GM12878 (cell line): ENCODE measurements around the gene MVK. TPM values are rescaled to one million over a fixed set of nuclear protein-coding genes. Genes with fewer than 3 reads are reported as not detected.

Experiments
- ATAC-seq: fragments of 200-7000 bp; cut with Tn5 transposase; 3 replicates; pipeline ENCODE4 v1.9.1; 2020; ENCODE audit warnings: mild to moderate bottlenecking, moderate library complexity
- BruUV-seq: library from RNA; stranded (reverse); fragments of 400-500 nt; replicated peaks from 2 replicates; lab custom pipeline; 2021; lab: Mats Ljungman, UMichigan
- CTCF ChIA-PET: fragments of 300-600 bp; sonication (Branson Sonifier 250); formaldehyde crosslinking; extraction: SDS; loops from one replicate; lab custom pipeline; 2021; ENCODE audit warnings: inconsistent platforms; lab: Yijun Ruan, JAX
- POLR2A ChIA-PET: fragments of 350-600 bp; formaldehyde crosslinking; extraction: SDS; loops from one replicate; lab custom pipeline; 2021; ENCODE audit warnings: inconsistent platforms; lab: Charles Lee
- RAD21 ChIA-PET: fragments of 300-600 bp; sonication (Branson Sonifier 250); formaldehyde crosslinking; loops from one replicate; lab custom pipeline; 2023; ENCODE audit warnings: antibody characterized with exemption; ENCODE audit not compliant: unreplicated experiment; lab: Charles Lee
- SMC1A ChIA-PET: fragments of 300-600 bp; sonication (Branson Sonifier 250); formaldehyde crosslinking; loops from one replicate; lab custom pipeline; 2023; ENCODE audit not compliant: unreplicated experiment, uncharacterized antibody; lab: Charles Lee
- DNase-seq: peaks from one replicate; pipeline ENCODE4 v3.0.0-alpha.2; 2011; ENCODE audit warnings: low read depth, low spot score
- FAIRE-seq: peaks from 3 replicates; lab custom pipeline; 2011; peaks lifted over from hg19 to GRCh38; lab: Jason Lieb, UNC
- H2AFZ ChIP-seq: 2 replicates; pipeline ENCODE4 v1.6.0; 2011; ENCODE audit warnings: low read depth, low read length, control low read depth; ENCODE audit not compliant: control insufficient read depth
- H3K27ac ChIP-seq: 2 replicates; pipeline ENCODE4 v1.5.1; 2011; ENCODE audit warnings: control low read depth; ENCODE audit not compliant: control insufficient read depth, insufficient read depth
- H3K27me3 ChIP-seq, 2 experiments: replicated peaks in 1 of 2; 2 replicates each; pipeline versions ENCODE4 v1.6.0 to v1.6.1; 2011; ENCODE audit warnings: low read length in 1 of 2; ENCODE audit not compliant: control insufficient read depth in 2 of 2, insufficient read depth in 2 of 2
- H3K36me3 ChIP-seq, 2 experiments: 2 replicates each; pipeline ENCODE4 v1.5.1; 2011; ENCODE audit warnings: low read length in 1 of 2; ENCODE audit not compliant: control insufficient read depth in 2 of 2, insufficient read depth in 2 of 2
- H3K4me1 ChIP-seq: 2 replicates; pipeline ENCODE4 v1.6.1; 2011; ENCODE audit warnings: mild to moderate bottlenecking, low read length, moderate library complexity, mixed read lengths; ENCODE audit not compliant: control insufficient read depth, insufficient read depth
- H3K4me2 ChIP-seq: 2 replicates; pipeline ENCODE4 v1.6.0; 2011; ENCODE audit warnings: control low read depth; ENCODE audit not compliant: control insufficient read depth, insufficient read depth
- H3K4me3 ChIP-seq: fragments of 200-600 bp; sonication (generic); 2 replicates; pipeline ENCODE4 v1.5.1; 2016
- H3K79me2 ChIP-seq: 2 replicates; pipeline ENCODE4 v1.6.0; 2011; ENCODE audit warnings: low read length; ENCODE audit not compliant: control insufficient read depth, insufficient read depth
- H3K9ac ChIP-seq: 2 replicates; pipeline ENCODE4 v1.8.0; 2011; ENCODE audit warnings: low read length, control low read depth, mixed read lengths; ENCODE audit not compliant: control insufficient read depth, insufficient read depth
- H3K9me3 ChIP-seq: replicated peaks from 3 replicates; pipeline ENCODE4 v1.5.1; 2011; ENCODE audit warnings: mild to moderate bottlenecking, low read length; ENCODE audit not compliant: control insufficient read depth, insufficient read depth
- H4K20me1 ChIP-seq: 2 replicates; pipeline ENCODE4 v1.6.0; 2011; ENCODE audit not compliant: control insufficient read depth, insufficient read depth
- BCL11A ChIP-seq: IDR thresholded peaks from 2 replicates; pipeline ENCODE4 v1.6.1; 2011; ENCODE audit warnings: low read depth, low read length
- CBFB ChIP-seq: IDR thresholded peaks from 2 replicates; pipeline ENCODE4 v1.6.1; 2016; ENCODE audit warnings: antibody characterized with exemption, low read depth
- CREB1 ChIP-seq: IDR thresholded peaks from 2 replicates; pipeline ENCODE4 v1.6.1; 2012; ENCODE audit warnings: low read depth, mild to moderate bottlenecking, inconsistent platforms
- EGR1 ChIP-seq, 2 experiments: IDR thresholded peaks; 1 replicate in 1 of 2; 2 replicates in 1 of 2; pipeline ENCODE4 v1.6.1; 2011 to 2012; ENCODE audit warnings: low read depth in 2 of 2, low read length in 2 of 2, borderline replicate concordance in 1 of 2, mild to moderate bottlenecking in 1 of 2, moderate library complexity in 1 of 2
- ETV6 ChIP-seq, 2 experiments: fragments of 450-650 bp in 1 of 2; IDR thresholded peaks in 1 of 2; conservative IDR thresholded peaks in 1 of 2; 2 replicates each; pipeline ENCODE4 v1.6.1; 2014; ENCODE audit warnings: antibody characterized with exemption in 1 of 2, borderline replicate concordance in 1 of 2, low read depth in 1 of 2, mild to moderate bottlenecking in 1 of 2, moderate library complexity in 1 of 2
- FOXK2 ChIP-seq: fragments of 450-650 bp; IDR thresholded peaks from 2 replicates; pipeline ENCODE4 v1.6.1; 2017; ENCODE audit warnings: mild to moderate bottlenecking, moderate library complexity
- GABPA ChIP-seq: IDR thresholded peaks from 2 replicates; pipeline ENCODE4 v1.6.1; 2014; ENCODE audit warnings: antibody characterized with exemption, low read depth, mild to moderate bottlenecking, inconsistent platforms
- NFXL1 ChIP-seq: fragments of 450-650 bp; IDR thresholded peaks from 2 replicates; pipeline ENCODE4 v1.6.1; 2017; ENCODE audit warnings: antibody characterized with exemption, mild to moderate bottlenecking, borderline replicate concordance
- POLR2AphosphoS5 ChIP-seq: IDR thresholded peaks from 2 replicates; pipeline ENCODE4 v1.6.1; 2011; ENCODE audit warnings: mild to moderate bottlenecking, low read length, inconsistent platforms
- RB1 ChIP-seq: fragments of 450-650 bp; formaldehyde crosslinking; IDR thresholded peaks from 2 replicates; pipeline ENCODE4 v1.6.1; 2017; ENCODE audit warnings: mild to moderate bottlenecking, borderline replicate concordance
- RELA ChIP-seq: fragments of 450-650 bp; IDR thresholded peaks from 2 replicates; pipeline ENCODE4 v1.8.0; 2014; ENCODE audit warnings: borderline replicate concordance; ENCODE audit not compliant: partially characterized antibody
- YBX1 ChIP-seq: fragments of 450-650 bp; IDR thresholded peaks from 2 replicates; pipeline ENCODE4 v1.6.1; 2016; ENCODE audit warnings: antibody characterized with exemption
- ZSCAN29 ChIP-seq: fragments of 450-650 bp; IDR thresholded peaks from 2 replicates; pipeline ENCODE4 v1.6.1; 2017; ENCODE audit warnings: mild to moderate bottlenecking, moderate library complexity
- WGBS: methylation state at CpG from one replicate; pipeline ENCODE4 v1.1.6; 2016; ENCODE audit warnings: low lambda C conversion rate; ENCODE audit not compliant: insufficient replicate concordance, insufficient coverage; ENCODE audit errors: missing lambda C conversion rate; 5-methylcytosine and 5-hydroxymethylcytosine counted together
- in situ Hi-C: fragments of 300-500 bp; cut with MboI; formaldehyde crosslinking; loops from 9 replicates; pipeline ENCODE4 v1.14.3; 2018; ENCODE audit warnings: mixed read lengths
- intact Hi-C: fragments of 100-400 bp; cut with micrococcal nuclease; formaldehyde crosslinking; loops from one replicate; pipeline ENCODE4 v1.14.2; 2022; ENCODE audit not compliant: unreplicated experiment
- polyA plus RNA-seq, 11 experiments: library from polyadenylated mRNA; depleted of rRNA in 4 of 11; unstranded in 6 of 11; stranded (reverse) in 5 of 11; fragments of >200 nt; fragmentation: Nextera tagmentation in 4 of 11; fragmentation: Illumina TruSeq in 1 of 11; extraction: Ambion mirVana in 4 of 11; extraction: Trizol in 1 of 11; gene quantifications; 1 replicate in 1 of 11; 2 replicates in 10 of 11; pipeline versions ENCODE4 v1.2.1 to v1.2.3, GENCODE V29; 2011 to 2016; ENCODE audit warnings: inconsistent platforms in 2 of 11, missing spikeins in 2 of 11, low read depth in 1 of 11
- total RNA-seq, 4 experiments: library from RNA; depleted of rRNA in 3 of 4; stranded (reverse); fragments of >200 nt in 3 of 4; fragmentation: Illumina TruSeq in 1 of 4; extraction: Trizol in 1 of 4; gene quantifications; 2 replicates each; pipeline versions ENCODE4 v1.2.1 to v1.2.3, GENCODE V29; 2013 to 2021

Gene MVK
- total and polyA plus RNA-seq, 10 of the 15 experiments (the other 5 are each of a cell fraction or from before 2014, with no cell fraction given), result 0.24 to 46.7 (median 31.9) TPM

DNA sequence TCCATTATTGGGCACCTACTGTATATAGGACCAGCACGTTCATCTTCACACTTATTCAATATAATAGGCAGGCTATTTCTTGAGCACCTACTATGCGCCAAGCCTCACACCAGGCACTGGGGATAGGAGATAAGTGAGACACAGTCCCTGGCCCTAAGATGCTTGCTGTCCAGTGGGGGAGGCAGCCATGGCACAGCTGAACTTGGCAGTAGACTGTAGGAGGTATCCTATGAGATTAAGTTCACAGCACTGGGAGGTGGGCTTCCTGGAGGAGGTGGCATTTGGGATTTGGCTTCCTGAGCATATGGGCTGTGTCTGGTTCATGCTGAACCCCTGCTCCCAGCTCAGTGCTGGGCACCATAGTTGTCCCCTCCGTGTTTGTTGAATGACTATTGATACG lies 65.1 kb downstream of the MVK start:
- H3K27ac ChIP-seq, result no peak overlapping the region
- no peaks in the 10 kb centered on the region for H3K36me3 ChIP-seq
- in situ Hi-C loops (no loop called here), intact Hi-C loops (no loop called here)
- H3K4me2 ChIP-seq, result no peak overlapping the region
- no peak overlapping the region for H2AFZ ChIP-seq
- no peaks in the 10 kb centered on the region for H3K79me2 ChIP-seq
- 37% methylated on average over 4 of the region's 4 CpGs for WGBS
- no peak for ATAC-seq
- SMC1A ChIA-PET, result no interaction called here
- TF ChIP-seq CREB1 (no peak), FOXK2 (no peak)
- TF ChIP-seq, all 136 proteins: peak for 0
- ChIA-PET RAD21 (no interaction called here), CTCF (no interaction called here), POLR2A (no interaction called here)
- H3K4me3 ChIP-seq, result no peak overlapping the region
- H3K4me1 ChIP-seq, result no peaks in the 10 kb centered on the region
- H3K9me3 ChIP-seq, result no peaks in the 10 kb centered on the region
- no peaks in the 10 kb centered on the region for H4K20me1 ChIP-seq
- no TSS peak for BruUV-seq
- no peaks in the 10 kb centered on the region; a peak in 1 of 4 replicates for H3K27me3 ChIP-seq
- H3K9ac ChIP-seq, result no peak overlapping the region
- no peak for FAIRE-seq
- DNase-seq, result no peak

- Histone ChIP-seq H3K4me2 (no peak overlapping the region), H3K9ac (no peak overlapping the region), H3K79me2 (no peaks in the 10 kb centered on the region), H3K27me3 (no peaks in the 10 kb centered on the region; a peak in 1 of 4 replicates), H3K9me3 (no peaks in the 10 kb centered on the region), H3K4me1 (no peaks in the 10 kb centered on the region), H4K20me1 (no peaks in the 10 kb centered on the region), H2AFZ (no peak overlapping the region), H3K27ac (no peak overlapping the region), H3K36me3 (no peaks in the 10 kb centered on the region), H3K4me3 (no peak overlapping the region; the same call in 1 of the 2 replicates)
- intact Hi-C loops, result no loop called here
- RAD21 ChIA-PET, result no interaction called here
- ATAC-seq (no peak), DNase-seq (no peak), FAIRE-seq (no peak)
- TF ChIP-seq BCL11A, result no peak
- TF ChIP-seq GABPA, result no peak
- no peak for TF ChIP-seq EGR1 (IDR thresholded peaks at IDR 0.05; ENCODE audit: borderline replicate concordance in 1 of 2, low read depth in 2 of 2, low read length in 2 of 2)
- TF ChIP-seq RELA, result no peak
- TF ChIP-seq POLR2AphosphoS5, result no peak
- no peak for TF ChIP-seq ETV6 (conservative IDR thresholded peaks at IDR 0.05 in 1 of 2, IDR thresholded peaks at IDR 0.05 in 1 of 2; ENCODE audit: borderline replicate concordance in 1 of 2, low read depth in 1 of 2)
- TF ChIP-seq NFXL1, result no peak
- TF ChIP-seq YBX1, result no peak
- no peak for TF ChIP-seq CBFB
- no peak for TF ChIP-seq RB1
- no peak for TF ChIP-seq ZSCAN29
- 44% methylated on average over 10 of the region's 10 CpGs for WGBS
- SMC1A ChIA-PET, result no interaction called here
- no TSS peak for BruUV-seq
- CTCF ChIA-PET, result interaction anchor here (0.6 to 0.7 kb wide), 2 partner anchors 133 to 249 kb away, joined by 3 read pairs; no protein-coding TSS in a partner anchor
- POLR2A ChIA-PET, result interaction anchor here (0.5 to 0.6 kb wide), 2 partner anchors 89 to 190 kb away, joined by 3 read pairs; no protein-coding TSS in a partner anchor
- in situ Hi-C loops, result no loop called here
Observed at GRCh38 chr12:109639151-109639872, 65.7 kb downstream of the MVK start.
